HEK293T (cell line): Measurements from ENCODE around the gene TTLL13.

ENCODE experiments used
- BHLHE40 ChIP-seq: fragments of 450-650 bp; IDR thresholded peaks from 2 replicates; pipeline ENCODE4 v1.6.1; 2016; ENCODE audit warnings: mild to moderate bottlenecking, moderate library complexity, borderline replicate concordance
- FOXK2 ChIP-seq: fragments of 450-650 bp; IDR thresholded peaks from 2 replicates; pipeline ENCODE4 v1.6.1; 2016; ENCODE audit warnings: mild to moderate bottlenecking
- SP1 ChIP-seq: fragments of 450-650 bp; IDR thresholded peaks from 2 replicates; pipeline ENCODE4 v1.6.1; 2017

- TF ChIP-seq SP1 (no peak), FOXK2 (no peak), BHLHE40 (no peak)
These were observed 20.4 kb upstream of the TTLL13 start for GRCh38 chr15:90228960-90229359.
